GM21619 (cell line): ENCODE measurements around the gene SLC30A2.

ENCODE experiments used
- ATAC-seq: cut with Tn5 transposase; IDR thresholded peaks from one replicate; pipeline ENCODE4 v1.9.1; 2021; ENCODE audit not compliant: unreplicated experiment

Gene SLC30A2

GRCh38 chr1:25999041-25999800 is 46.7 kb downstream of the SLC30A2 start:
- no peak for ATAC-seq

- peak; percentile 96 for ATAC-seq
Measured at GRCh38 chr1:25997828-25998761, 47.8 kb downstream of the SLC30A2 start, which contains the start of gene PAFAH2. Gene PAFAH2, minus strand, starts transcription at chr1:25998063. Its CDS starts 7,247 bp downstream, at chr1:25990816.

GRCh38 chr1:25996966-25997827 is 48.7 kb downstream of the SLC30A2 start:
- no peak for ATAC-seq

- no peak for ATAC-seq
Measured at GRCh38 chr1:25994402-25995150, 51.3 kb downstream of the SLC30A2 start.

DNA sequence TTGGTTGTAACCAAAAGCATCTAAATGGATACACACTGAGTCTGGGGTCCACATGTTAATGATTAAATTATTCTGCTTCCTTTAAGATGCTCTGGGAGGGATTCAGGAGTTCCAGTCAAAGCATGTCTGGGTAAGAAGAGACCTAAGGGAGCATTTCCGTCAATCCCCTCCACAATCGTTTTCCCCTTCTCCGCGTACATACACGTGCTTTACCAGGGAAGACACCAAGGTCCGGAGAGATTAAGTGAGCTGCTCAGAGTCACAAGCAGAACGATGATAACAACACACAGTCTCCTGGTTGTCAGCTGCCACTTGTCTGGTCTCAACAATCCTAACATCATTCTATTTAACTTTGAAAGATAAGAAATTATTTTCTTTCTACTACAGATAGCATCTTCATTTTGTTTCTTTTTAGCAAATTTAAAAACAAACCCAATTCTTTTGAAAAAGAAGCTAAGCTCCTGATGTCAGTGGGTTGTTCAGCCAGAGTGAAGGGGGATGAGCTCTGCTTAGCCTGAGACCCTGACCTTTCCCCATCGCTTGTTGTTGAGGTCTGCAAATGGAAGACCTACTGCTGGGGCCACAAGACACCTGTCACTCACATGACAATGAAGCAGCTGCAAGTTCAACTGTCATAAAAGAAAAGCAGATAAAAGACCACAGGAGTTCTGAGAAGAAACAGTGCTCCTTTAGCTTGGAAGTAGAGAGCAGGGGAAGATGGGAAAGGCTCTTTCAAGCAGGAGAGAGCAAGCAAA is 52.5 kb downstream of the SLC30A2 start:
- ATAC-seq: no peak

- no peak for ATAC-seq
Measured at GRCh38 chr1:25992689-25993171, 53.2 kb downstream of the SLC30A2 start.

GRCh38 chr1:25991937-25992688 is 53.8 kb downstream of the SLC30A2 start:
- ATAC-seq: no peak

GRCh38 chr1:25990702-25991395 is 55.1 kb downstream of the SLC30A2 start:
- ATAC-seq: no peak

DNA sequence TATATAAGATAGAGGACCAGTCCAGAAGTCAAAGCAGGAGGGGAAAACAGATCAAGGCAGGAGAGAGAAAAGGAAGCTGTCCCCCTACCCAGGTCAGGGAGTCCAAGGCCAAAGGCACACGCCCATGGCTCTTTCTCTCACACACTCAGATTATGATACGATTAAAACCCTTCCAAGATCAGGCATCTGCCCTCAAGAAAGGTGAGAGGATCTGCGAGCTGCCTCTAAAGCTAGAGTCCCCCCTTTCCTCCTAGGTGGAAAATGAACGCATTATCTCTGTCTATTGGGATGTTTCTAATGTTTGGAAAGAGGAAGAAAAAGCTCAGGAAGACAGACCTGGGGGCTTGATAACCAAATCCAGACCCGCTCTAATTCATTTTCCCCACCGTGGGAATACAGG is 55.7 kb downstream of the SLC30A2 start:
- ATAC-seq: no peak

DNA sequence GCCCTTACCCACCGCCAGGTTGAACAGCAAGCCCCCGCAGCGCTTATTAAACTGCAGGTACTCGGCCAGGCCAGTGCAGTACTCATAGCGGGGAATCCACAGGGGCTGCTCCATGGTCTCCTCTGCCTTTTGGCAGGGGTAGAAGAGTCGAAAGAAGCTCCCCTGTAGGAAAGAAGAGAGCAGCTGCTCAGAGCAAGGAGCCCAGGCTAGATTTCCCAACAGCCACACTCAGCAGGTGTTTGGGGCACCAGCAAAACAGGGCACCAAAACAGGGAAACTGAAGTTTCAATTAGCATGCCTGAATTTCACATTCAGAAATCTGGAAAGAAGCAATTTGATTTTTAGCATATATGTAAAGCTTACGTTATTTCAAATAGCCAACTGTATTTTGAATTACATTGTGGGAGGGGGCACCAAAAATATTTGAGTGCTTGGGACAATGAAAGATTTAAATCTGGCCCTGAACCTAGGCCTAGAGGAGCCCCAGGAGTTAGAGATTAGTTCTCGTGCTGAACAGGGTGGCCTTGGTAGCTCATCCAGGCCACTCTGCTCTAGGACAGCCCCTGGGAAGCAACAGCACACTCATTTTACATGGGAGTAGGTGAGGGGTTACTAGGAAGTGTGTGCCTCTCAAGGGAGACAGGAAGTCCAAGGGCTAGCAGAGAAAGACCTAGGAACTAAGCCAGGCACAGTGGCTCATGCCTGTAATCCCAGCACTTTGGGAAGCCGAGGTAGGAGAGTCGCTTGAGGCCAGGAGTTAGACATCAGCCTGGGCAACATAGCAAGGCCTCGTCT is 56.3 kb downstream of the SLC30A2 start:
- no peak for ATAC-seq

GRCh38 chr1:25987951-25988350 is 58.0 kb downstream of the SLC30A2 start:
- no peak for ATAC-seq
